Tibial artery (tissue), 4 donors: Measurements from ENCODE around the gene C1QC.

ENCODE experiments used
- DNase-seq, 2 donors: peaks; one replicate each; pipeline ENCODE4 v3.0.0-alpha.2; 2019
- H3K27ac ChIP-seq, 2 donors: fragments of 200-600 bp; sonication (generic) in 1 of 2; 1 replicate in 1 of 2; 2 replicates in 1 of 2; pipeline ENCODE4 v1.5.1; 2018 to 2019; ENCODE audit warnings: mild to moderate bottlenecking in 1 of 2
- H3K27me3 ChIP-seq, 2 donors: fragments of 200-600 bp; sonication (generic) in 1 of 2; one replicate each; pipeline versions ENCODE4 v1.5.1 to v1.6.0; 2016 to 2019
- H3K36me3 ChIP-seq, 3 donors: fragments of 200-600 bp; sonication (generic) in 2 of 3; one replicate each; pipeline ENCODE4 v1.5.1; 2016 to 2019; ENCODE audit warnings: mild to moderate bottlenecking in 2 of 3
- H3K4me1 ChIP-seq, 4 donors: fragments of 200-600 bp; sonication (generic) in 2 of 4; 1 replicate in 3 of 4; 2 replicates in 1 of 4; pipeline ENCODE4 v1.5.1; 2016 to 2019
- H3K4me3 ChIP-seq, 2 donors: fragments of 200-600 bp; sonication (generic) in 1 of 2; 1 replicate in 1 of 2; 2 replicates in 1 of 2; pipeline ENCODE4 v1.5.1; 2018 to 2019; ENCODE audit warnings: mild to moderate bottlenecking in 2 of 2
- H3K9me3 ChIP-seq, 3 donors: fragments of 200-600 bp; sonication (generic) in 1 of 3; one replicate each; pipeline ENCODE4 v1.5.1; 2016 to 2019
- CTCF ChIP-seq, 2 experiments: fragments of 200-600 bp in 1 of 2; fragments of 450-650 bp in 1 of 2; IDR thresholded peaks; one replicate each; pipeline ENCODE4 v1.5.1; 2017 to 2019; ENCODE audit warnings: antibody characterized with exemption in 2 of 2, mild to moderate bottlenecking in 1 of 2, moderate library complexity in 1 of 2
- intact Hi-C: fragments of 100-400 bp; cut with DNase I; formaldehyde crosslinking; loops from one replicate; pipeline ENCODE4 v1.15.0; 2023; ENCODE audit warnings: low total_unique reads

C1QC gene

GRCh38 chr1:22639286-22639685 is 4.1 kb upstream of the C1QC start:
- no peak overlapping the region for H3K27ac ChIP-seq
- peaks cover 0 to 7% (median 2%) of the 10 kb centered on the region in 4 donors for H3K4me1 ChIP-seq
- no peaks in the 10 kb centered on the region for H3K36me3 ChIP-seq
- intact Hi-C loops: no loop called here
- DNase-seq: no peak
- no peaks in the 10 kb centered on the region for H3K9me3 ChIP-seq
- no peak overlapping the region for H3K4me3 ChIP-seq
- no peak for TF ChIP-seq CTCF (IDR thresholded peaks at IDR 0.05)
- peaks cover 0 to 82% of the 10 kb centered on the region in 2 donors for H3K27me3 ChIP-seq

GRCh38 chr1:22641247-22641646 is 2.2 kb upstream of the C1QC start:
- Histone ChIP-seq H3K27me3 (peaks cover 0 to 76% of the 10 kb centered on the region in 2 donors), H3K4me3 (no peak overlapping the region), H3K9me3 (no peaks in the 10 kb centered on the region), H3K36me3 (no peaks in the 10 kb centered on the region), H3K4me1 (peaks cover 0 to 7% (median 2%) of the 10 kb centered on the region in 4 donors), H3K27ac (no peak overlapping the region)
- TF ChIP-seq CTCF (IDR thresholded peaks at IDR 0.05): no peak
- no peak for DNase-seq
- intact Hi-C loops: loop anchor here (10.0 kb wide), 1 partner anchor 106 kb away; no protein-coding TSS in a partner anchor

- TF ChIP-seq CTCF (IDR thresholded peaks at IDR 0.05): peak; percentile 96
- H3K27ac ChIP-seq: no peak overlapping the region
- no peak overlapping the region for H3K4me3 ChIP-seq
- H3K9me3 ChIP-seq: no peaks in the 10 kb centered on the region
- intact Hi-C loops: loop anchor here (2.0 to 10.0 kb wide), 2 partner anchors 107 to 221 kb away; no protein-coding TSS in a partner anchor
- H3K4me1 ChIP-seq: peaks cover 0 to 7% (median 2%) of the 10 kb centered on the region in 4 donors
- H3K27me3 ChIP-seq: peaks cover 0 to 72% of the 10 kb centered on the region in 2 donors
- H3K36me3 ChIP-seq: no peaks in the 10 kb centered on the region
- DNase-seq: peak; percentile 79 to 87
Observed at GRCh38 chr1:22641906-22642636, 1.4 kb upstream of the C1QC start.

- peaks cover 0 to 59% of the 10 kb centered on the region in 2 donors for H3K27me3 ChIP-seq
- H3K9me3 ChIP-seq: no peaks in the 10 kb centered on the region
- no peaks in the 10 kb centered on the region for H3K36me3 ChIP-seq
- no peak for TF ChIP-seq CTCF (IDR thresholded peaks at IDR 0.05)
- H3K4me1 ChIP-seq: peaks cover 0 to 7% (median 2%) of the 10 kb centered on the region in 4 donors
- H3K4me3 ChIP-seq: peak overlapping the region; percentile 35 to 41
- intact Hi-C loops: loop anchor here (2.0 to 10.0 kb wide), 2 partner anchors 109 to 223 kb away; no protein-coding TSS in a partner anchor
- DNase-seq: no peak
- H3K27ac ChIP-seq: no peak overlapping the region
Observed at GRCh38 chr1:22643928-22644327, 495 bp downstream of the C1QC start.

- no peaks in the 10 kb centered on the region for H3K36me3 ChIP-seq
- H3K4me3 ChIP-seq: no peak overlapping the region
- no peak for TF ChIP-seq CTCF (IDR thresholded peaks at IDR 0.05)
- intact Hi-C loops: loop anchor here (10.0 kb wide), 1 partner anchor 111 kb away; no protein-coding TSS in a partner anchor
- H3K27ac ChIP-seq: no peak overlapping the region
- peak in 1 of 2 donors; percentile 46 for DNase-seq
- H3K27me3 ChIP-seq: peaks cover 0 to 53% of the 10 kb centered on the region in 2 donors
- H3K4me1 ChIP-seq: peaks cover 0 to 7% (median 2%) of the 10 kb centered on the region in 4 donors
- no peaks in the 10 kb centered on the region for H3K9me3 ChIP-seq
Observed at GRCh38 chr1:22645931-22646330, 2.5 kb downstream of the C1QC start.
